Liver (tissue), 9 donors: Measurements from ENCODE around the gene MTURN. TPM values are rescaled to one million over a fixed set of nuclear protein-coding genes. Genes with fewer than 3 reads are reported as not detected.

Experiments
- DNase-seq: peaks from one replicate; pipeline ENCODE4 v3.0.0-alpha.2; 2017; ENCODE audit warnings: low spot score
- H3K27ac ChIP-seq, 2 donors: one replicate each; pipeline ENCODE4 v1.7.0; 2013; ENCODE audit warnings: inconsistent platforms in 2 of 2, low read length in 2 of 2, control low read depth in 1 of 2, low read depth in 1 of 2, mild to moderate bottlenecking in 1 of 2
- H3K27me3 ChIP-seq, 4 donors: one replicate each; pipeline versions ENCODE4 v1.6.1 to v1.7.0; 2013; ENCODE audit warnings: low read length in 3 of 4, inconsistent platforms in 1 of 4, mild to moderate bottlenecking in 1 of 4, moderate library complexity in 1 of 4; ENCODE audit not compliant: control insufficient read depth in 4 of 4, insufficient read depth in 4 of 4
- H3K36me3 ChIP-seq, 4 donors: one replicate each; pipeline versions ENCODE4 v1.6.1 to v1.7.0; 2013; ENCODE audit warnings: low read length in 3 of 4, mild to moderate bottlenecking in 3 of 4, low read depth in 1 of 4, moderate library complexity in 1 of 4; ENCODE audit not compliant: control insufficient read depth in 4 of 4, insufficient read depth in 3 of 4
- H3K4me1 ChIP-seq, 4 donors: one replicate each; pipeline versions ENCODE4 v1.6.1 to v1.7.0; 2013; ENCODE audit warnings: low read length in 3 of 4, mild to moderate bottlenecking in 3 of 4, moderate library complexity in 1 of 4; ENCODE audit not compliant: control insufficient read depth in 4 of 4, insufficient read depth in 4 of 4
- H3K4me3 ChIP-seq, 3 donors: one replicate each; pipeline versions ENCODE4 v1.6.1 to v1.7.0; 2013; ENCODE audit warnings: low read length in 3 of 3, control low read depth in 1 of 3, low read depth in 1 of 3, mild to moderate bottlenecking in 1 of 3
- H3K9ac ChIP-seq, 2 donors: one replicate each; pipeline ENCODE4 v1.7.0; 2013; ENCODE audit warnings: low read length in 2 of 2, mild to moderate bottlenecking in 2 of 2, moderate library complexity in 2 of 2, control low read depth in 1 of 2, low read depth in 1 of 2
- H3K9me3 ChIP-seq, 4 donors: one replicate each; pipeline versions ENCODE4 v1.6.1 to v1.7.0; 2013; ENCODE audit warnings: low read length in 3 of 4; ENCODE audit not compliant: control insufficient read depth in 4 of 4
- EGR1 ChIP-seq, 2 donors: IDR thresholded peaks; 2 replicates each; pipeline ENCODE4 v1.6.1; 2016 to 2018; ENCODE audit warnings: antibody characterized with exemption in 2 of 2, low read depth in 2 of 2
- FOXA1 ChIP-seq: IDR thresholded peaks from 2 replicates; pipeline ENCODE4 v1.6.1; 2016; ENCODE audit warnings: antibody characterized with exemption
- FOXA2 ChIP-seq: IDR thresholded peaks from 2 replicates; pipeline ENCODE4 v1.6.1; 2016; ENCODE audit warnings: antibody characterized with exemption
- GABPA ChIP-seq, 2 donors: IDR thresholded peaks in 1 of 2; conservative IDR thresholded peaks in 1 of 2; 2 replicates each; pipeline ENCODE4 v1.6.1; 2016; ENCODE audit warnings: antibody characterized with exemption in 2 of 2, mild to moderate bottlenecking in 1 of 2, moderate library complexity in 1 of 2
- HNF4A ChIP-seq, 2 donors: conservative IDR thresholded peaks; 2 replicates each; pipeline ENCODE4 v1.6.1; 2016; ENCODE audit warnings: antibody characterized with exemption in 2 of 2, mild to moderate bottlenecking in 2 of 2
- HNF4G ChIP-seq: IDR thresholded peaks from 2 replicates; pipeline ENCODE4 v1.6.1; 2016; ENCODE audit warnings: antibody characterized with exemption
- JUND ChIP-seq, 2 donors: IDR thresholded peaks; 2 replicates each; pipeline ENCODE4 v1.6.1; 2016; ENCODE audit warnings: antibody characterized with exemption in 2 of 2
- NR2F2 ChIP-seq: IDR thresholded peaks from 2 replicates; pipeline ENCODE4 v1.6.1; 2016; ENCODE audit warnings: antibody characterized with exemption
- RXRA ChIP-seq, 2 donors: IDR thresholded peaks; 2 replicates each; pipeline ENCODE4 v1.6.1; 2017 to 2018; ENCODE audit warnings: antibody characterized with exemption in 2 of 2, mild to moderate bottlenecking in 1 of 2
- SP1 ChIP-seq: IDR thresholded peaks from 2 replicates; pipeline ENCODE4 v1.6.1; 2018; ENCODE audit warnings: antibody characterized with exemption, mild to moderate bottlenecking
- TAF1 ChIP-seq: conservative IDR thresholded peaks from 2 replicates; pipeline ENCODE4 v1.6.1; 2016; ENCODE audit warnings: antibody characterized with exemption, mild to moderate bottlenecking
- YY1 ChIP-seq: IDR thresholded peaks from 2 replicates; pipeline ENCODE4 v1.6.1; 2016; ENCODE audit warnings: antibody characterized with exemption, mild to moderate bottlenecking
- WGBS: extraction: QIAGEN DNeasy Blood & Tissue Kit; methylation state at CpG from one replicate; pipeline ENCODE4 v1.1.7; 2013; 5-methylcytosine and 5-hydroxymethylcytosine counted together
- polyA plus RNA-seq, 2 donors: library from polyadenylated mRNA; stranded (reverse) in 1 of 2; unstranded in 1 of 2; fragments of 200-250 nt in 1 of 2; fragments of >200 nt in 1 of 2; fragmentation: Nextera tagmentation in 1 of 2; extraction: Ambion mirVana in 1 of 2; gene quantifications; one replicate each; pipeline versions ENCODE4 v1.2.1 to v1.2.3, GENCODE V29; 2013 to 2015
- total RNA-seq, 2 donors: library from RNA; depleted of rRNA; stranded (reverse); fragments of >200 nt; gene quantifications; one replicate each; pipeline ENCODE4 v1.2.3, GENCODE V29; 2014
- TF ChIP-seq, protein P1 (sequence below): IDR thresholded peaks from 2 replicates; pipeline ENCODE4 v1.6.1; 2016; ENCODE audit warnings: antibody characterized with exemption, mild to moderate bottlenecking
- TF ChIP-seq, protein P2 (sequence below): IDR thresholded peaks from 2 replicates; pipeline ENCODE4 v1.6.1; 2016; ENCODE audit warnings: antibody characterized with exemption
- TF ChIP-seq, protein P3 (sequence below): IDR thresholded peaks from 2 replicates; pipeline ENCODE4 v1.6.1; 2016; ENCODE audit warnings: antibody characterized with exemption
- TF ChIP-seq, protein P4 (sequence below): IDR thresholded peaks from 2 replicates; pipeline ENCODE4 v1.6.1; 2016; ENCODE audit warnings: antibody characterized with exemption
- TF ChIP-seq, protein P5 (sequence below): fragments of 150-350 bp; IDR thresholded peaks from 2 replicates; pipeline ENCODE4 v1.5.1; 2017; ENCODE audit warnings: improper control_type of control experiment, low read depth, low read length; ENCODE audit not compliant: missing input control
- donor health status: healthy.
- donor health status: healthy.
- donor health status: healthy.
- donor health status: healthy.
- donor health status: healthy.

Gene MTURN
- total and polyA plus RNA-seq, 4 donors: 2.4 to 14.4 (median 6.1) TPM

DNA sequence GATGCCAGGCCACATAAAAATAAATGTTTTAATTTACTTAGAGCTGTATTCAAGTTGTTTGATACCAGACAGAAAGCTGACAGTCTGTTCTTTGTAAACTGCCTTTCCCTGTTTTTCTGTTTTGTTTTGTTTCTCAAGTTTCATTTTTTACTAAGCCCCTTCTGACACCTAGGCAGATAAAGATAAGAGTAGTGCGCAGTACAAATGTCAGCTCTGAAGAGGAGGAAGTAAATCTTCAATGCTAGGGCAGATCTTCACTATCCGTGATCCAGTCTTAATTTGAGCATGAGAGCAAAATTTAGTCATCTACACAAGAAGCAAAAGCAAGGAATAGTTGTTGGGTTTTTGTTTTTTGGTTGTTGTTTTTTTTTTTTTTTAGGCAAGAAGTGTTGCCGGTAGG lies 27.3 kb downstream of the MTURN start (continued):
- TF ChIP-seq, protein P1, sequence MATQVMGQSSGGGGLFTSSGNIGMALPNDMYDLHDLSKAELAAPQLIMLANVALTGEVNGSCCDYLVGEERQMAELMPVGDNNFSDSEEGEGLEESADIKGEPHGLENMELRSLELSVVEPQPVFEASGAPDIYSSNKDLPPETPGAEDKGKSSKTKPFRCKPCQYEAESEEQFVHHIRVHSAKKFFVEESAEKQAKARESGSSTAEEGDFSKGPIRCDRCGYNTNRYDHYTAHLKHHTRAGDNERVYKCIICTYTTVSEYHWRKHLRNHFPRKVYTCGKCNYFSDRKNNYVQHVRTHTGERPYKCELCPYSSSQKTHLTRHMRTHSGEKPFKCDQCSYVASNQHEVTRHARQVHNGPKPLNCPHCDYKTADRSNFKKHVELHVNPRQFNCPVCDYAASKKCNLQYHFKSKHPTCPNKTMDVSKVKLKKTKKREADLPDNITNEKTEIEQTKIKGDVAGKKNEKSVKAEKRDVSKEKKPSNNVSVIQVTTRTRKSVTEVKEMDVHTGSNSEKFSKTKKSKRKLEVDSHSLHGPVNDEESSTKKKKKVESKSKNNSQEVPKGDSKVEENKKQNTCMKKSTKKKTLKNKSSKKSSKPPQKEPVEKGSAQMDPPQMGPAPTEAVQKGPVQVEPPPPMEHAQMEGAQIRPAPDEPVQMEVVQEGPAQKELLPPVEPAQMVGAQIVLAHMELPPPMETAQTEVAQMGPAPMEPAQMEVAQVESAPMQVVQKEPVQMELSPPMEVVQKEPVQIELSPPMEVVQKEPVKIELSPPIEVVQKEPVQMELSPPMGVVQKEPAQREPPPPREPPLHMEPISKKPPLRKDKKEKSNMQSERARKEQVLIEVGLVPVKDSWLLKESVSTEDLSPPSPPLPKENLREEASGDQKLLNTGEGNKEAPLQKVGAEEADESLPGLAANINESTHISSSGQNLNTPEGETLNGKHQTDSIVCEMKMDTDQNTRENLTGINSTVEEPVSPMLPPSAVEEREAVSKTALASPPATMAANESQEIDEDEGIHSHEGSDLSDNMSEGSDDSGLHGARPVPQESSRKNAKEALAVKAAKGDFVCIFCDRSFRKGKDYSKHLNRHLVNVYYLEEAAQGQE: no peak
- TF ChIP-seq, protein P2, sequence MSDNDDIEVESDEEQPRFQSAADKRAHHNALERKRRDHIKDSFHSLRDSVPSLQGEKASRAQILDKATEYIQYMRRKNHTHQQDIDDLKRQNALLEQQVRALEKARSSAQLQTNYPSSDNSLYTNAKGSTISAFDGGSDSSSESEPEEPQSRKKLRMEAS: no peak

DNA sequence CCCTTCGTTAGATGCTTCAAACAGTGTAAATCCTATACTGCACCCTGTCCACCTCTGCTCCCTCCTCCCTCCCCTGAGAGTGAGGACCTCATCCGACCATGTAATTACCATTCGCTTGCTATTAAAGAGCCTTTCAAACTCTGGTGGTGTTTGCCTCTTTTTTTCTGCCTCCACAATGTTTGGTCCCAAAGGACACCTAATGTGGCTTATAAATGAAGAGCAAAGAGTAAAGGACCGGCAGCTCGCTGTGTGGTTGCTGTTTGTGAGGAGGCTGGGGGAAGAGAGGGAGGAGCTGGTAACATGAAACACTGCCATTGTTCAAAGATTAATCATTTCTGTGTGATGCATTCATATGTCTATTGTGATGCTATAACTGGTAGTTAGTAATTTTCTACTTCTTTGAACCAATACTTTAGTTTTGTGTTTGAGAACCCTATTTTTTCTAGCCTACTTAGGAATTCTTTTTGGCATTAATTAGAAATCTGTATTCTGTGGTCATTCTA lies 27.9 kb downstream of the MTURN start:
- Histone ChIP-seq H3K9me3 (no peaks in the 10 kb centered on the region), H3K36me3 (no peaks in the 10 kb centered on the region), H3K27me3 (no peaks in the 10 kb centered on the region), H3K4me3 (no peak overlapping the region), H3K9ac (no peak overlapping the region), H3K27ac (no peak overlapping the region), H3K4me1 (peaks cover 0 to 13% (median 10%) of the 10 kb centered on the region in 4 donors)
- no peak for DNase-seq
- WGBS: 82% methylated on average over 5 of the region's 5 CpGs
- TF ChIP-seq, protein P3, sequence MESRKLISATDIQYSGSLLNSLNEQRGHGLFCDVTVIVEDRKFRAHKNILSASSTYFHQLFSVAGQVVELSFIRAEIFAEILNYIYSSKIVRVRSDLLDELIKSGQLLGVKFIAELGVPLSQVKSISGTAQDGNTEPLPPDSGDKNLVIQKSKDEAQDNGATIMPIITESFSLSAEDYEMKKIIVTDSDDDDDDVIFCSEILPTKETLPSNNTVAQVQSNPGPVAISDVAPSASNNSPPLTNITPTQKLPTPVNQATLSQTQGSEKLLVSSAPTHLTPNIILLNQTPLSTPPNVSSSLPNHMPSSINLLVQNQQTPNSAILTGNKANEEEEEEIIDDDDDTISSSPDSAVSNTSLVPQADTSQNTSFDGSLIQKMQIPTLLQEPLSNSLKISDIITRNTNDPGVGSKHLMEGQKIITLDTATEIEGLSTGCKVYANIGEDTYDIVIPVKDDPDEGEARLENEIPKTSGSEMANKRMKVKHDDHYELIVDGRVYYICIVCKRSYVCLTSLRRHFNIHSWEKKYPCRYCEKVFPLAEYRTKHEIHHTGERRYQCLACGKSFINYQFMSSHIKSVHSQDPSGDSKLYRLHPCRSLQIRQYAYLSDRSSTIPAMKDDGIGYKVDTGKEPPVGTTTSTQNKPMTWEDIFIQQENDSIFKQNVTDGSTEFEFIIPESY: no peak
- no peak for TF ChIP-seq FOXA1
- no peak for TF ChIP-seq TAF1
- TF ChIP-seq, protein P4, sequence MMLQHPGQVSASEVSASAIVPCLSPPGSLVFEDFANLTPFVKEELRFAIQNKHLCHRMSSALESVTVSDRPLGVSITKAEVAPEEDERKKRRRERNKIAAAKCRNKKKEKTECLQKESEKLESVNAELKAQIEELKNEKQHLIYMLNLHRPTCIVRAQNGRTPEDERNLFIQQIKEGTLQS: no peak
- TF ChIP-seq SP1: no peak
- TF ChIP-seq JUND (IDR thresholded peaks at IDR 0.05): no peak
- TF ChIP-seq FOXA2: no peak
- TF ChIP-seq, protein P2: no peak
- TF ChIP-seq NR2F2: no peak
- TF ChIP-seq GABPA (IDR thresholded peaks at IDR 0.05 in 1 of 2, conservative IDR thresholded peaks at IDR 0.05 in 1 of 2): no peak
- TF ChIP-seq YY1: no peak
- TF ChIP-seq HNF4G: no peak
- TF ChIP-seq, protein P1: no peak
- no peak for TF ChIP-seq EGR1 (IDR thresholded peaks at IDR 0.05; ENCODE audit: low read depth in 2 of 2)
- no peak for TF ChIP-seq HNF4A (conservative IDR thresholded peaks at IDR 0.05)
- TF ChIP-seq, protein P5, sequence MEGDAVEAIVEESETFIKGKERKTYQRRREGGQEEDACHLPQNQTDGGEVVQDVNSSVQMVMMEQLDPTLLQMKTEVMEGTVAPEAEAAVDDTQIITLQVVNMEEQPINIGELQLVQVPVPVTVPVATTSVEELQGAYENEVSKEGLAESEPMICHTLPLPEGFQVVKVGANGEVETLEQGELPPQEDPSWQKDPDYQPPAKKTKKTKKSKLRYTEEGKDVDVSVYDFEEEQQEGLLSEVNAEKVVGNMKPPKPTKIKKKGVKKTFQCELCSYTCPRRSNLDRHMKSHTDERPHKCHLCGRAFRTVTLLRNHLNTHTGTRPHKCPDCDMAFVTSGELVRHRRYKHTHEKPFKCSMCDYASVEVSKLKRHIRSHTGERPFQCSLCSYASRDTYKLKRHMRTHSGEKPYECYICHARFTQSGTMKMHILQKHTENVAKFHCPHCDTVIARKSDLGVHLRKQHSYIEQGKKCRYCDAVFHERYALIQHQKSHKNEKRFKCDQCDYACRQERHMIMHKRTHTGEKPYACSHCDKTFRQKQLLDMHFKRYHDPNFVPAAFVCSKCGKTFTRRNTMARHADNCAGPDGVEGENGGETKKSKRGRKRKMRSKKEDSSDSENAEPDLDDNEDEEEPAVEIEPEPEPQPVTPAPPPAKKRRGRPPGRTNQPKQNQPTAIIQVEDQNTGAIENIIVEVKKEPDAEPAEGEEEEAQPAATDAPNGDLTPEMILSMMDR: no peak
- no peak for TF ChIP-seq RXRA (IDR thresholded peaks at IDR 0.05)
